Gastrocnemius medialis (tissue), 4 donors: ENCODE results near the gene ARHGAP33. TPM values are rescaled to one million over a fixed set of nuclear protein-coding genes. Genes with fewer than 3 reads are reported as not detected.

Source experiments
- ATAC-seq, 2 donors: fragments of 150-250 bp; one replicate each; pipeline ENCODE4 v1.9.1; 2016
- DNase-seq, 2 donors: peaks; one replicate each; pipeline ENCODE4 v3.0.0-alpha.2; 2019
- H3K27ac ChIP-seq, 4 donors: fragments of 200-600 bp; sonication (generic); 1 replicate in 1 of 4; 2 replicates in 3 of 4; pipeline ENCODE4 v1.5.1; 2016 to 2018; ENCODE audit warnings: mild to moderate bottlenecking in 2 of 4, moderate library complexity in 1 of 4
- H3K27me3 ChIP-seq, 3 donors: fragments of 200-600 bp; sonication (generic) in 2 of 3; 1 replicate in 1 of 3; 2 replicates in 2 of 3; pipeline versions ENCODE4 v1.5.1 to v1.6.0; 2016 to 2019; ENCODE audit warnings: mild to moderate bottlenecking in 1 of 3, moderate library complexity in 1 of 3
- H3K36me3 ChIP-seq, 2 donors: fragments of 200-600 bp; sonication (generic) in 1 of 2; one replicate each; pipeline ENCODE4 v1.5.1; 2017 to 2018
- H3K4me1 ChIP-seq, 2 donors: fragments of 200-600 bp; sonication (generic) in 1 of 2; one replicate each; pipeline ENCODE4 v1.5.1; 2016 to 2017; ENCODE audit warnings: mild to moderate bottlenecking in 2 of 2
- H3K4me3 ChIP-seq, 4 donors: fragments of 200-600 bp; sonication (generic) in 3 of 4; 1 replicate in 1 of 4; 2 replicates in 3 of 4; pipeline ENCODE4 v1.5.1; 2016 to 2019; ENCODE audit warnings: mild to moderate bottlenecking in 2 of 4
- H3K9me3 ChIP-seq, 3 donors: fragments of 200-600 bp; sonication (generic) in 2 of 3; 1 replicate in 1 of 3; 2 replicates in 2 of 3; pipeline ENCODE4 v1.5.1; 2016 to 2019
- CTCF ChIP-seq, 5 experiments: fragments of 450-650 bp in 3 of 5; fragments of 200-600 bp in 2 of 5; sonication (generic) in 2 of 5; IDR thresholded peaks in 4 of 5; conservative IDR thresholded peaks in 1 of 5; 1 replicate in 4 of 5; 2 replicates in 1 of 5; pipeline ENCODE4 v1.5.1; 2016 to 2019; ENCODE audit warnings: antibody characterized with exemption in 5 of 5, mild to moderate bottlenecking in 3 of 5, moderate library complexity in 3 of 5
- POLR2A ChIP-seq, 2 donors: fragments of 450-650 bp; IDR thresholded peaks; one replicate each; pipeline ENCODE4 v1.6.1; 2017; ENCODE audit warnings: antibody characterized with exemption in 2 of 2, mild to moderate bottlenecking in 2 of 2, moderate library complexity in 2 of 2
- in situ Hi-C, 4 donors: fragments of 200-750 bp; cut with MboI; loops; one replicate each; pipeline versions ENCODE4 v1.15.0 to v1.8.0; 2017; ENCODE audit warnings: low sequenced_read_pairs in 4 of 4
- intact Hi-C: fragments of 100-400 bp; cut with DNase I; formaldehyde crosslinking; loops from one replicate; pipeline ENCODE4 v1.15.1; 2023; ENCODE audit warnings: low total_unique reads
- total RNA-seq, 4 donors: library from RNA; depleted of rRNA; stranded (reverse); fragments of >200 nt; gene quantifications; one replicate each; pipeline versions ENCODE4 v1.1.0 to v1.2.3, GENCODE V29; 2016

ARHGAP33 gene
- total RNA-seq, 4 donors from 2014 or later, result 0.22 to 4.7 (median 2.2) TPM

GRCh38 chr19:35777086-35777841 lies 1.9 kb downstream of the ARHGAP33 start:
- H3K27ac ChIP-seq, result no peak overlapping the region
- ATAC-seq (no peak), DNase-seq (no peak)
- H3K36me3 ChIP-seq, result peaks cover 0 to 17% of the 10 kb centered on the region in 2 donors
- intact Hi-C loops (loop anchor here (5.0 to 10.0 kb wide), 2 partner anchors 65 to 218 kb away; partner anchors contain the start of gene SDHAF1), in situ Hi-C loops (no loop called here)
- peaks cover 4 to 5% of the 10 kb centered on the region in 2 donors for H3K4me1 ChIP-seq
- H3K27me3 ChIP-seq, result no peaks in the 10 kb centered on the region
- no peak overlapping the region for H3K4me3 ChIP-seq
- TF ChIP-seq CTCF (IDR thresholded peaks at IDR 0.05 in 4 of 5, conservative IDR thresholded peaks at IDR 0.05 in 1 of 5) (no peak), POLR2A (IDR thresholded peaks at IDR 0.05) (no peak)
- no peaks in the 10 kb centered on the region for H3K9me3 ChIP-seq

- in situ Hi-C loops, result no loop called here
- DNase-seq, result no peak
- intact Hi-C loops, result loop anchor here (5.0 to 10.0 kb wide), 2 partner anchors 66 to 217 kb away; partner anchors contain the start of gene SDHAF1
- Histone ChIP-seq H3K9me3 (no peaks in the 10 kb centered on the region), H3K4me3 (no peak overlapping the region), H3K27me3 (no peaks in the 10 kb centered on the region), H3K36me3 (peaks cover 0 to 17% of the 10 kb centered on the region in 2 donors), H3K4me1 (peaks cover 4 to 5% of the 10 kb centered on the region in 2 donors), H3K27ac (no peak overlapping the region)
- TF ChIP-seq POLR2A (IDR thresholded peaks at IDR 0.05) (no peak), CTCF (IDR thresholded peaks at IDR 0.05 in 4 of 5, conservative IDR thresholded peaks at IDR 0.05 in 1 of 5) (no peak)
- no peak for ATAC-seq
Observed at GRCh38 chr19:35777961-35778360, 2.6 kb downstream of the ARHGAP33 start.

GRCh38 chr19:35779033-35779432 lies 3.7 kb downstream of the ARHGAP33 start:
- no peaks in the 10 kb centered on the region for H3K9me3 ChIP-seq
- H3K4me3 ChIP-seq, result no peak overlapping the region
- H3K4me1 ChIP-seq, result peaks cover 4 to 5% of the 10 kb centered on the region in 2 donors
- H3K27me3 ChIP-seq, result no peaks in the 10 kb centered on the region
- peaks cover 0 to 17% of the 10 kb centered on the region in 2 donors for H3K36me3 ChIP-seq
- in situ Hi-C loops, result no loop called here
- H3K27ac ChIP-seq, result no peak overlapping the region
- DNase-seq, result no peak
- no peak for ATAC-seq
- intact Hi-C loops, result loop anchor here (5.0 to 10.0 kb wide), 2 partner anchors 67 to 216 kb away; partner anchors contain the start of gene SDHAF1
- TF ChIP-seq POLR2A (IDR thresholded peaks at IDR 0.05), result no peak
- TF ChIP-seq CTCF (IDR thresholded peaks at IDR 0.05 in 4 of 5, conservative IDR thresholded peaks at IDR 0.05 in 1 of 5), result no peak

DNA sequence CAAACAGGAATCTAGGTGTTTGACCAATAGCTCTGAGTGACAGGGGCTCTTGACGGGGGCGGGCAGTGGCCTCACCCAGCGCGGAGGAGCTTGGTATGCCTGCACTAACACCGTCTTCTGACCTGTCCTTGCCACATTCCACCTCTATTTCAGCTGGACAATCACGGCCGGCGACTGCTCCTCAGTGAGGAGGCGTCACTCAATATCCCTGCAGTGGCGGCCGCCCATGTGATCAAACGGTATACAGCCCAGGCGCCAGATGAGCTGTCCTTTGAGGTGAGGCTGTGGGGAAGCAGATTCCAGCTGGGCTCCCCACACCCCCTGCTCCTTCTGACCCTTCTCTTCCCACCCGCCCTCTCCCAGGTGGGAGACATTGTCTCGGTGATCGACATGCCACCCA lies 4.7 kb downstream of the ARHGAP33 start:
- Histone ChIP-seq H3K4me1 (peaks cover 0 to 4% of the 10 kb centered on the region in 2 donors), H3K27me3 (no peaks in the 10 kb centered on the region), H3K27ac (no peak overlapping the region), H3K4me3 (no peak overlapping the region), H3K9me3 (no peaks in the 10 kb centered on the region), H3K36me3 (peaks cover 0 to 17% of the 10 kb centered on the region in 2 donors)
- ATAC-seq (no peak), DNase-seq (no peak)
- no peak for TF ChIP-seq CTCF (IDR thresholded peaks at IDR 0.05 in 4 of 5, conservative IDR thresholded peaks at IDR 0.05 in 1 of 5)
- TF ChIP-seq POLR2A (IDR thresholded peaks at IDR 0.05), result no peak
- intact Hi-C loops (no loop called here), in situ Hi-C loops (no loop called here)
